ENCODE data around the gene APOBEC3C. TPM values are rescaled to one million over a fixed set of nuclear protein-coding genes. Genes with fewer than 3 reads are reported as not detected.

Gene APOBEC3C
- total RNA-seq, 1 experiment from 2014 or later, result 32.1 TPM

DNA sequence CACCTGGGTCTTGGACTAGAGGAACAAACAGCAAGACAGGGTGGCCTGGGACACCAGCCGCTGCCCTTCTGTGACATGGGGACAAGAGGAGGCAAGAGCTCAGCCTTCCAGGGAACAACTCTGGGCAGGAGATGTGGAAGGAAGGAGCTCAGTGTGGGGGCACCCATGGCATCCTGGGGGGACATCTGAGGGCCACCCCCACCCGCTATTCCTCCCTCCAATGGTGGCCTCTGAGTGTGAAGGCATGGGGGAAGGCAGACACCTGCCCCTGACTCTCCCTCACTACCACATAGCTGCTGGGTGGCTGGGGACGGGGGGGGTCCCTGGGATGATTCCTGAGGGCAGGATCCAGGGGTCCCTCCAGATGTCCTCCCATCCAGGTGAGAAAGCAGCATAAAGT lies 27.4 kb upstream of the APOBEC3C start:
- no peak overlapping the region for H3T11ph ChIP-seq (ENCODE audit: low read length)
- no peak overlapping the region for H2AK5ac ChIP-seq (ENCODE audit: insufficient read length, low read length)
- H3K79me1 ChIP-seq (ENCODE audit: insufficient read depth, low read depth, low read length, poor library complexity, severe bottlenecking), result no peaks in the 10 kb centered on the region
- no peaks in the 10 kb centered on the region for H3K4me1 ChIP-seq (ENCODE audit: insufficient read depth, low read length)
- Mint-ChIP-seq H3K36me3 (ENCODE audit: insufficient read depth in 1 of 3, low read depth in 3 of 3) (peaks cover 11 to 38% (median 36%) of the 10 kb centered on the region in 3 experiments; a peak in 6 of 7 replicates), H3K4me1 (peaks cover 22 to 24% of the 10 kb centered on the region in 2 experiments), H3K27me3 (ENCODE audit: low read depth) (peaks cover 13% of the 10 kb centered on the region), H3K4me3 (no peak overlapping the region), H3K27ac (no peak overlapping the region; a peak in 1 of 7 replicates), H3K9me3 (peaks cover 25 to 31% of the 10 kb centered on the region in 2 experiments)
- no peaks in the 10 kb centered on the region for H3K9me3 ChIP-seq (ENCODE audit: control insufficient read depth, low read depth, low read length)
- H2BK20ac ChIP-seq (ENCODE audit: low read depth, low read length, poor library complexity, severe bottlenecking), result no peak overlapping the region
- H4K91ac ChIP-seq (ENCODE audit: insufficient read length, low read depth, low read length), result no peak overlapping the region
- H4K8ac ChIP-seq (replicated peaks; ENCODE audit: insufficient read length, low read depth, low read length), result no peak overlapping the region
- no peak overlapping the region for H3K18ac ChIP-seq (ENCODE audit: insufficient read length, low read depth, low read length)
- no peak for DNase-seq
- H3K4ac ChIP-seq (ENCODE audit: low read depth, low read length), result no peak overlapping the region
- no peaks in the 10 kb centered on the region for H4K20me1 ChIP-seq (ENCODE audit: control insufficient read depth, insufficient read depth, insufficient read length)
- no peaks in the 10 kb centered on the region for H3K23me2 ChIP-seq (ENCODE audit: insufficient read length, low read depth, low read length, poor library complexity, severe bottlenecking)
- H3K23ac ChIP-seq (ENCODE audit: insufficient read length, low read depth, low read length), result no peak overlapping the region
- no peak overlapping the region for H2BK5ac ChIP-seq (ENCODE audit: insufficient read length, low read length)
- no peak overlapping the region for H3K14ac ChIP-seq (ENCODE audit: insufficient read depth, low read length)
- H3K27me3 ChIP-seq (ENCODE audit: insufficient read depth, low read length), result no peaks in the 10 kb centered on the region
- no peak overlapping the region for H3K4me2 ChIP-seq (ENCODE audit: insufficient read depth, insufficient read length, low read length)
- H2BK120ac ChIP-seq (ENCODE audit: low read depth, low read length, poor library complexity, severe bottlenecking), result no peak overlapping the region
- no peak overlapping the region for H2BK15ac ChIP-seq (ENCODE audit: low read depth, low read length)
- H2AFZ ChIP-seq (ENCODE audit: low read length), result no peak overlapping the region
- no peaks in the 10 kb centered on the region for H3K79me2 ChIP-seq (ENCODE audit: insufficient read depth, low read length)
- no peak overlapping the region for H2BK12ac ChIP-seq (ENCODE audit: insufficient read length, low read depth, low read length)
- H4K5ac ChIP-seq (ENCODE audit: insufficient read length, low read depth, low read length), result no peak overlapping the region
- WGBS (ENCODE audit: extremely low coverage, insufficient read length, low lambda C conversion rate), result no CpG with 5 or more reads among the region's 3 CpGs
- H3K27ac ChIP-seq (ENCODE audit: insufficient read length, low read depth, low read length), result no peak overlapping the region
- H3K9ac ChIP-seq (ENCODE audit: extremely low read depth, insufficient read length, low read length), result no peak overlapping the region
- no peak overlapping the region for H3K56ac ChIP-seq (ENCODE audit: insufficient read length, low read depth, low read length)
- TF ChIP-seq, protein P1, sequence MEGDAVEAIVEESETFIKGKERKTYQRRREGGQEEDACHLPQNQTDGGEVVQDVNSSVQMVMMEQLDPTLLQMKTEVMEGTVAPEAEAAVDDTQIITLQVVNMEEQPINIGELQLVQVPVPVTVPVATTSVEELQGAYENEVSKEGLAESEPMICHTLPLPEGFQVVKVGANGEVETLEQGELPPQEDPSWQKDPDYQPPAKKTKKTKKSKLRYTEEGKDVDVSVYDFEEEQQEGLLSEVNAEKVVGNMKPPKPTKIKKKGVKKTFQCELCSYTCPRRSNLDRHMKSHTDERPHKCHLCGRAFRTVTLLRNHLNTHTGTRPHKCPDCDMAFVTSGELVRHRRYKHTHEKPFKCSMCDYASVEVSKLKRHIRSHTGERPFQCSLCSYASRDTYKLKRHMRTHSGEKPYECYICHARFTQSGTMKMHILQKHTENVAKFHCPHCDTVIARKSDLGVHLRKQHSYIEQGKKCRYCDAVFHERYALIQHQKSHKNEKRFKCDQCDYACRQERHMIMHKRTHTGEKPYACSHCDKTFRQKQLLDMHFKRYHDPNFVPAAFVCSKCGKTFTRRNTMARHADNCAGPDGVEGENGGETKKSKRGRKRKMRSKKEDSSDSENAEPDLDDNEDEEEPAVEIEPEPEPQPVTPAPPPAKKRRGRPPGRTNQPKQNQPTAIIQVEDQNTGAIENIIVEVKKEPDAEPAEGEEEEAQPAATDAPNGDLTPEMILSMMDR (conservative IDR thresholded peaks at IDR 0.05), result no peak
